ENCODE results near the gene C12orf42. TPM values are rescaled to one million over a fixed set of nuclear protein-coding genes. Genes with fewer than 3 reads are reported as not detected.

The C12orf42 gene
- total and polyA plus RNA-seq, 2 donors (not counting 1 experiment from before 2014, with no cell fraction given), result 25.6 to 138 TPM

DNA sequence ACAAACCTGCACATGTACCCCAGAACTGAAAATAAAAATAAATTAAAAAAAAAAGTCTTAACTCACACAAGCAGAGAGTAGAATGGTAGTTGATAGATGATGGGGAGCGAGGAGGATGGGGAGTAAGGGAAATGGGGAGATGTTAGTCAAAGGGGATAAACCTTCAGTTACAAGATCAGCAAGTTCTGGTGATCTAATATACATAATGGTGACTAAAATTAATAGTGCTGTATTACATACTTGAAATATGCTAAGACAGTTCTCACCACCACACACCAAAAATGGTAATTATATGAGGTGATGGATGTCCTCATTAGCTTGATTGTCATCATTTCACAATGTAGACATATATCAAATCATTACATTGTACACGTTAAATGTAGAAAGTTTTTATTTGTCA lies 3.2 kb upstream of the C12orf42 start:
- Mint-ChIP-seq H3K9me3 (ENCODE audit: insufficient read depth) (peaks cover 3% of the 10 kb centered on the region), H3K4me1 (peaks cover 53% of the 10 kb centered on the region), H3K27me3 (no peaks in the 10 kb centered on the region), H3K4me3 (peak overlapping the region; percentile 8), H3K27ac (peak overlapping the region; percentile 46)
- Histone ChIP-seq H3K27me3 (replicated peaks in 1 of 4; ENCODE audit: control extremely low read depth in 1 of 4, control insufficient read depth in 3 of 4, insufficient read depth in 4 of 4, low read length in 3 of 4) (no peaks in the 10 kb centered on the region), H3K79me2 (ENCODE audit: control insufficient read depth, insufficient read depth, low read length) (no peaks in the 10 kb centered on the region), H3K4me3 (ENCODE audit: control extremely low read depth in 1 of 5, extremely low read depth in 1 of 5, insufficient read depth in 1 of 5, low read depth in 2 of 5, low read length in 4 of 5) (no peak overlapping the region), H3K9ac (ENCODE audit: low read length) (no peak overlapping the region), H3K4me2 (replicated peaks; ENCODE audit: low read depth, low read length, poor library complexity, severe bottlenecking) (no peak overlapping the region), H4K20me1 (ENCODE audit: control insufficient read depth, insufficient read depth, low read length, poor library complexity, severe bottlenecking) (no peaks in the 10 kb centered on the region), H3K9me3 (ENCODE audit: control extremely low read depth in 1 of 3, control insufficient read depth in 2 of 3, insufficient read depth in 1 of 3, low read length in 2 of 3) (no peaks in the 10 kb centered on the region), H2AFZ (ENCODE audit: insufficient read depth, low read depth, low read length, poor library complexity, severe bottlenecking) (no peak overlapping the region), H3K27ac (ENCODE audit: low read length in 2 of 2) (no peak overlapping the region), H3K4me1 (ENCODE audit: control insufficient read depth in 2 of 2, insufficient read depth in 2 of 2, low read length in 2 of 2) (peaks cover 16 to 22% of the 10 kb centered on the region in 2 donors), H3K36me3 (replicated peaks in 1 of 2; ENCODE audit: control extremely low read depth in 1 of 2, control insufficient read depth in 1 of 2, extremely low read depth in 1 of 2, insufficient read depth in 2 of 2, low read length in 1 of 2) (no peaks in the 10 kb centered on the region)
- no peak for ATAC-seq (ENCODE audit: low read depth)
- no CpG with 5 or more reads among the region's 2 CpGs for WGBS (ENCODE audit: insufficient coverage)
- DNase-seq, result no peak
- intact Hi-C loops (cut with micrococcal nuclease), result loop anchor here (5.0 kb wide), 1 partner anchor 107 kb away; no protein-coding TSS in a partner anchor
- ChIA-PET CTCF (interaction anchor here (7.1 to 7.8 kb wide), 2 partner anchors 49 to 549 kb away, joined by 85 to 86 read pairs; no protein-coding TSS in a partner anchor), POLR2A (interaction anchor here (0.6 kb wide), 1 partner anchor 1577 kb away, joined by 8 read pairs; no protein-coding TSS in a partner anchor)
- no peak for TF ChIP-seq EZH2 (IDR thresholded peaks at IDR 0.05; ENCODE audit: borderline replicate concordance, insufficient read depth, low read depth, low read length, poor library complexity, severe bottlenecking)
- TF ChIP-seq, protein P1, sequence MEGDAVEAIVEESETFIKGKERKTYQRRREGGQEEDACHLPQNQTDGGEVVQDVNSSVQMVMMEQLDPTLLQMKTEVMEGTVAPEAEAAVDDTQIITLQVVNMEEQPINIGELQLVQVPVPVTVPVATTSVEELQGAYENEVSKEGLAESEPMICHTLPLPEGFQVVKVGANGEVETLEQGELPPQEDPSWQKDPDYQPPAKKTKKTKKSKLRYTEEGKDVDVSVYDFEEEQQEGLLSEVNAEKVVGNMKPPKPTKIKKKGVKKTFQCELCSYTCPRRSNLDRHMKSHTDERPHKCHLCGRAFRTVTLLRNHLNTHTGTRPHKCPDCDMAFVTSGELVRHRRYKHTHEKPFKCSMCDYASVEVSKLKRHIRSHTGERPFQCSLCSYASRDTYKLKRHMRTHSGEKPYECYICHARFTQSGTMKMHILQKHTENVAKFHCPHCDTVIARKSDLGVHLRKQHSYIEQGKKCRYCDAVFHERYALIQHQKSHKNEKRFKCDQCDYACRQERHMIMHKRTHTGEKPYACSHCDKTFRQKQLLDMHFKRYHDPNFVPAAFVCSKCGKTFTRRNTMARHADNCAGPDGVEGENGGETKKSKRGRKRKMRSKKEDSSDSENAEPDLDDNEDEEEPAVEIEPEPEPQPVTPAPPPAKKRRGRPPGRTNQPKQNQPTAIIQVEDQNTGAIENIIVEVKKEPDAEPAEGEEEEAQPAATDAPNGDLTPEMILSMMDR (IDR thresholded peaks at IDR 0.05), result no peak

DNA sequence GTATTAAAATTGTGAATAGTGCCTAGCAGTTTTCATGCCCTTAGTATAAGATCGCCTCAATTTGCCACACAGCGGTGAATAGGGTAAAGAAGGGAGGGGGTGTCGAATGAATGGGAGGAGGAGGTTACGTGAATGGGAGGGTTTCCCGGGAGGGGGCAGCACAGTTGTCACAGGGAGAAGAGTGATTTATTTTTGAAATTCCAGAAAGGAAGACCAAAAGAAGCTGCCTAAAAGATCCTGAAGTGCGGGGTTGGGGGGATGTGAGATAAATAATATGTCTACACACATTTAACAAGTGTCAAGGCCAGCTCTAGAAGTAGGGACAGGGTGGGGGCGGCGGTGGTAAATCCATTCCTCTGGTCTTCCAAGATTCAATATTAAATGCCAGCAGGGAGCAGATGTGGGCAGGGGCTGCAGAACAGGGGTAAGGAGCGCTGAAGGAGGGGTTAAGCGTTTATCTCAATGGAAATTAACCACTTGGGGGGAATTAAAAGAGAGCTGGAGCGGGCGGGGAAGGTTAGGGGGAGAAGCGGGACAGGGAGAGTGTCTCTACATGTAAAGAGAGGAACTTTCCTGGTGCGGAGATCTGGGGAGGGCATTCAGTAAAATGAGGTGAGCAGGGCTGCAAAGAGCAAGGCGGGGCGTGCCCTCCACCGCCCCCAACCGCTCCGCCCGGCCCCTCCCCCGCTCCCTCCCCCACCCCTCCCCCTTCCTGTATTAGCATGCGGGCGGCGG lies 867 bp downstream of the C12orf42 start:
- H3K9me3 Mint-ChIP-seq (ENCODE audit: insufficient read depth), result peaks cover 3% of the 10 kb centered on the region
- H3K36me3 ChIP-seq (replicated peaks in 1 of 2; ENCODE audit: control extremely low read depth in 1 of 2, control insufficient read depth in 1 of 2, extremely low read depth in 1 of 2, insufficient read depth in 2 of 2, low read length in 1 of 2), result no peaks in the 10 kb centered on the region
- peak overlapping the region; percentile 83 for H3K4me3 Mint-ChIP-seq
- peaks cover 16 to 18% of the 10 kb centered on the region in 2 donors for H3K4me1 ChIP-seq (ENCODE audit: control insufficient read depth in 2 of 2, insufficient read depth in 2 of 2, low read length in 2 of 2)
- H3K4me2 ChIP-seq (replicated peaks; ENCODE audit: low read depth, low read length, poor library complexity, severe bottlenecking), result peak overlapping the region; percentile 98
- H3K79me2 ChIP-seq (ENCODE audit: control insufficient read depth, insufficient read depth, low read length), result no peaks in the 10 kb centered on the region
- POLR2A ChIA-PET, result interaction anchor here (0.6 to 3.0 kb wide), 5 partner anchors 33 to 577 kb away, joined by 3 to 33 read pairs (median 17); partner anchors contain the start of gene PAH
- intact Hi-C loops (cut with micrococcal nuclease), result loop anchor here (1.0 to 5.0 kb wide), 3 partner anchors 40 to 103 kb away; no protein-coding TSS in a partner anchor
- H3K9me3 ChIP-seq (ENCODE audit: control extremely low read depth in 1 of 3, control insufficient read depth in 2 of 3, insufficient read depth in 1 of 3, low read length in 2 of 3), result peaks cover 0 to 3% (median 3%) of the 10 kb centered on the region in 3 donors
- H3K4me3 ChIP-seq (ENCODE audit: control extremely low read depth in 1 of 5, extremely low read depth in 1 of 5, insufficient read depth in 1 of 5, low read depth in 2 of 5, low read length in 4 of 5), result peak overlapping the region in 4 of 5 experiments; percentile 42 to 77 (median 67)
- peak overlapping the region in 1 of 2 donors; percentile 32 for H3K27ac ChIP-seq (ENCODE audit: low read length in 2 of 2)
- H4K20me1 ChIP-seq (ENCODE audit: control insufficient read depth, insufficient read depth, low read length, poor library complexity, severe bottlenecking), result no peaks in the 10 kb centered on the region
- H3K27me3 ChIP-seq (replicated peaks in 1 of 4; ENCODE audit: control extremely low read depth in 1 of 4, control insufficient read depth in 3 of 4, insufficient read depth in 4 of 4, low read length in 3 of 4), result no peaks in the 10 kb centered on the region
- CTCF ChIA-PET, result interaction anchor here (0.7 to 7.1 kb wide), 6 partner anchors 53 to 612 kb away, joined by 3 to 85 read pairs (median 4); no protein-coding TSS in a partner anchor
- TF ChIP-seq, protein P1 (IDR thresholded peaks at IDR 0.05), result no peak
- no peak for TF ChIP-seq EZH2 (IDR thresholded peaks at IDR 0.05; ENCODE audit: borderline replicate concordance, insufficient read depth, low read depth, low read length, poor library complexity, severe bottlenecking)
- peaks cover 31% of the 10 kb centered on the region for H3K4me1 Mint-ChIP-seq
- H3K9ac ChIP-seq (ENCODE audit: low read length), result peak overlapping the region; percentile 78
- peak overlapping the region; percentile 95 for H2AFZ ChIP-seq (ENCODE audit: insufficient read depth, low read depth, low read length, poor library complexity, severe bottlenecking)
- ATAC-seq (ENCODE audit: low read depth) (no peak), DNase-seq (no peak)
- peaks cover 8% of the 10 kb centered on the region for H3K27me3 Mint-ChIP-seq
- WGBS (ENCODE audit: insufficient coverage), result 22% methylated on average over 12 of the region's 24 CpGs
- H3K27ac Mint-ChIP-seq, result peak overlapping the region; percentile 83
